DMS153 (cell line): Measurements from ENCODE around the gene LEF1.

Source experiments
- DNase-seq: peaks from one replicate; lab custom pipeline; 2025; lab: John Stamatoyannopoulos, UW

Gene LEF1

DNA sequence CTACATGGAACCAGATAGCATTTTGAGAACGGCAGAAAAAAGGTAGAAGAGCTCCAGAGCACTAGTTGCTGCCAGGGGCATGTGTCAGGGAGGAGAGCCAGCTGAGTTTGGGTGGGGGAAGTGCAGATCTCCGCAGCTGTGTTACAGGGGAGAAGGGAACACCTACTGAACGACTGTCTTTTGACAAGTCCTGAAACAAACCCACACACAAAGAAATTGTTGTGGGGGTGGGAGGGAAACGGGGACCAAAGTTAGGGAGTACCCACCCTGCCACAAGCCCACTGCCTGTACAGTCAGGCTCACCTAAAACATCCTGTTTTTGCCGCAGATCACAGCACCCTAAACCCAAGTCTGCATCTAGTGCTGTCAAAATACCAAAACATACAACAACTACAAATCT is 55.5 kb downstream of the LEF1 start:
- no peak for DNase-seq

DNA sequence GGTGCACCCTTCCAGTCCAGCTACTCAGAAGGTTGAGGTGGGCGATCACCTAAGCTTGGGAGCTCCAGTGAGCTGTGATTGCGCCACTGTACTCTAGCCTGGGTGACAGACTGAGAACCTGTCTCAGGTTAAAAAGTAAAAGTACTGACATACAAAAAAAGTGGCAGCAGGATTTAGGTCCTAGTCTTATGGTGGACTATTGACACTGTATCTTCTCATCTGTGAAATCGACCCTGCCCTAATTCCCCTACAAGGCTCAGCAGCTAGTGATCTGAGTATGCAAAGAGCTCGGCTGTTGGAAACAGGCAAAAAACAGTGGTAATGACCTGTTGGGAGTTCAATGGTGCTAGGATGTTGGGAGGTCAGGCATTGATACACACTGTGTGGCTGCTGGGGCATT is 57.0 kb downstream of the LEF1 start:
- no peak for DNase-seq

DNA sequence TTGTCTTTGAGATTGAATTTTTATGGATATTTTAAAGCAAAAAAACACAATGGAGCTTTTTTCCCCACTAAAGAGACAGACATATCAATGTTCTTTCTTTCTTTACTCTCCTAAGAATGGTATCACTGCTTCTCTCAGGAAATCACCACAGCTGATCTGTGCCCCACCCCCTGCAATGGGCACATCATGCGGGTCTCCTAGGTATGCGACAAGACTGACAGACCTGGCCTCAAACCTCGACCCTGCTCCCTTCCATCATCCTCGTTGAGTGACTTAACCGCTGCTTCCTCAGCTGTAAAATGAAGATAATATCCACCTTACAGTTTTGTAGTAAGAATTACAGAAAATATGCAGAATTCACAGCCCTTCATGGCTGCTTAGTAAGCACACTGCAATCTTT is 58.3 kb downstream of the LEF1 start:
- no peak for DNase-seq

- DNase-seq: no peak
Measured at GRCh38 chr4:108109997-108110416, 58.7 kb downstream of the LEF1 start.

- no peak for DNase-seq
Measured at GRCh38 chr4:108109111-108109510, 59.6 kb downstream of the LEF1 start.

DNA sequence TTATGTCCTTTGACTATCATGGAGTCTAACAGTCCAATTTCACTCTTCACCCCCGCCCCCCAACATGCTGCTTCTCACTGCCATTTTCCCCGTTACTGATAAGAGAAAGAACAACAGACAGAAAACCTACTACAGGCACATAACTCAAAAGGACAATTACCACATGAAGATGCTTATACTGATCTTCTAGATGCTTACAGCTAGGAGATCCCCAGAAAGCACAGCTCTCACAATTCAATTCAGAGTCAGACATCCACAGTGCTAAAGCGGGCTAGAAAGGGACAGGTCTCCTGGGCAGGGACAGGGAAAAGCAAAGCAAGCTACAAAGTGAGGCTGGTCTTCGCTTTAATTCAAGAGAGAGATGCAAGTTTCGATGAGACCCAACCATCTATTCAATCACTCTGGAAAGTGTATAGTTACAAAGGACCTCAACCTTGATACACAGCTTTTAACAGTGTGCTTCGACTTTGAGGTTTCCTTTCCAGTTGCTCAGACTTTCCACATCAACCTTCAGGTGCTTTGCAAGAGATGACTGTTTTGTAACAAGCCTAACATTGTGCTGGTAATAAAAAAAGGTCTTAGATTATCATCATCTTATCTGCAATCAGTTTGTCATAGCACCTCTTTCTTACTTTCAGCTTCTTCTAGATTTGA is 60.9 kb downstream of the LEF1 start:
- no peak for DNase-seq

DNA sequence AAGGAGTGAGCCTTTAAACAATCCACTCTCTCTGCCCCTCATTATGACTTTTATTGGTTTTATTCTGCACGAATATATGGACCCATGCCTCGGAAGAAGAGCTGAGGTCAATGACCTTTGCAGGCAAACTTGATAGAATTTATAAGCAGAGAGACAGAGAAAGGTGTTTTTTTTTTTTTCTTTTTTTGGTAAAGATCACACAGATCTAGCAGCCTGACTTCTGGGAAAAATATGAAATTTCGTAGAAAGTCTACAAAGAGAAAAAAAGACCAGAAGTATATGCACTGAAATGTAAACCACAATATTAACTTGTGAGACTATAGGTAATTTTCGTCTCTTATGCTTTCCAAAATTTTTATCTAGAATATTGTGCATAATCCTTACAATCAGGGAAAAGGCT is 61.6 kb downstream of the LEF1 start:
- DNase-seq: no peak

DNA sequence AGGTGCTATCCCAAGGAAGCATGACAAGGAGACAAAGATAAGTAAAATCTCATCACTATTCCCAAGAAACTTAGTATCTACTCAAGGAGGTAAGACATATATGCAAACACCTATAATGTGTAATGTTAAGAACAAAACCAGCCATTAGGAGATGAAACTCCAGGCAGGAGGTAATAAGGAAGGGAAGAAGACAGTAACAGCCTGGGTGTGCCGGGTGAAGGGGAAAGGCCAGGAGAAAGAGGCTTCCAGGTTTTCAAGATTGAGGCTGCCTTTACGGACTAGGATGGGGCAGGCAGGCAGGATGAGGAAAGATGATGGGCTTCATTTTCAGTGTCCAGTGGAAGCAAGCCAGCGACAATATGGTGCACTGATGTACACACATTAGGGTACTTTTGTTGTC is 62.5 kb downstream of the LEF1 start:
- DNase-seq: no peak

DNA sequence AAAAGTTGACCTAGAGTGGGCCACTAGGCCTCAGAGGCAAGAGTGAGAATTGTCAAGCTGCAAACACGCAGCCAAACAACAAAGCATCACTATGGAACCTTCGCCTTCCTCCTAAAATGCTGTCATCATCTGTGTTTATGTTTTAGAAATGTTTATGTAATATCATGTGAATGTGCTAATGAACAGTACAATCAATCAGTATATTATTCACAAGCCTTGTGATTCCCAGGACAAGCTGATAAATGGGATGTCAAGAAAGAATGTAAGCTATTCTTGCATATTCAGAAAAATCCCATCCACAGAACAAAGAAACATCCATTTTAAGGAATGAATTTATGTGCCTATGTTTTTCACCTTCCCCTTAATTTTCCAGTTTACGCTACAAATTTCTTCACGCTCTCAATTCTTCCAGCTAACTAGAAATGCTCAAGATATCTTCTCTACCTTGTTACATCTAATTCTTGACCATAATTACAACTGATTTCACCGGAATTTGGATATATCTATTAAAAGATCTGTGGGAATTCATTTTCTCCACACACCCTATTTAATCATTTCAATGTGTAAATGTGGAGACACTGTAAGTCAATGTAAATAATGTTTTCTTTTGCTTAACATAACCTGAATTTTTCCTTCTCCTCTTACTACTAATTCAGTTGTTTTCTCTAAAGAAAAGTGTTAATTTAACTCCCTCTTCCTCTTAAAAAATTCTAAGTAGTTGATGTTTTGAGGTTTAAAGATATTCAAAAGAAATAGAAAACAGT is 65.5 kb downstream of the LEF1 start:
- no peak for DNase-seq

DNA sequence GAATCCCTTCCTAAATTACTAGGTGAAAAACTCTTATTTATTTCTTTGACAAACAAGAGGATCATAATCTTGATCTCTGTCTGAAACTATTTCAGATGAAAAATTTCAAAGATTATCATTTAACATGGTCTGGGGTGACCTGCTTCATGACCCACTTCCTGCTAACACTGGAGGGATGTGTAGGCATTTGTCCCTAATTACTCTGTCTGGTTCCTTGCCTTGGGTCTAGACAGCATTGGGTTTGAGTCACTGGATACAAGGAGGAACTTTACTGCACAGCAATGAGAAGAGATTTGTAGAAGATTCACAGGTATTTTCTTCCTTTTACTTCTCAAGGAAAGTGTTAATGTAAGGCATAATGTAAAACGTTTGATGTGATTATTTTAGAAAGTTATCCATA is 67.9 kb downstream of the LEF1 start:
- DNase-seq: no peak

DNA sequence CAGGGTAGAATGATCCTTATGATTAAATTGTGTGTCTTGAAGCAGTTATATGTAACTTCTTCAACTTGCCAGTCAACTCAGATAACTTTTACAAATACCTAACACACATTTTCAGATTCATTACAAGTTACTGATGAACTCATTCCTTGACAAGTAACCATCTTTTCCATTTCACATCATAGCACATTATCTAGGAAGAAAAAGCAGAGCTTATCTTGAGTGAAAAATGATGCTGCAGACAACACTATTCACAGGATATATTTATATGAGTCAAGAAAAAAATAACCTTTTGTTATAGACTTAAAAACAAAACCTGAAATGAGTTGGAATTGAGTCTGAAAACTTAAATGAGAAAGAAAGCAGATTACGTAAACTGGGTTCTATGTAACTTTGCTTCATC is 68.9 kb downstream of the LEF1 start:
- no peak for DNase-seq

DNA sequence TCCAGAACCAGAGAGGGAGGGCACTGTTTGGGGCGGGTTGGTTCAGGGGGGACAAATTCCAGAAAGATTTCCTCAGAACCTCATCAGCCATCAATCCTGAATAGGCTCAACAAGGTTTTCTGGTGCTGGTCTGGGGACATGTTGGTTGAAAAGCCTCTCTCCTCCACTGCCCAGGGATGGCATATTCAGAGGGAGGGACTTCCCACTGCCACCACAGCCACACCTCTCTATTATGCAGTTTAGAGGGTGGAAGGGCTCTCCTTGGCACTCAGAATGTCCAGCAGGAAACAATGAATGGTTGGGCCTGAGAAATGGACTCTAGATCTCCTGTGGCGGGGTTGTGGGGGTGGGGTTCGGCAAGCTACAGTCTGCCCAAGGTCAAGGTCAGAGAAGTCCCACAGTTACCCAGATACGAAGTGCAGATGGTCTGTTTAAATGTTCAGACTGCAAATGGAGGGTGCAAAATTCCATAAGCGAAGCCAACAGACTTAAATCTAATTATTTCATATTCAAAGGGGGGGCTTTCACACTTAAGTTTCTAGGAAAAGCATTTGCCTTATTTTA is 70.7 kb downstream of the LEF1 start:
- DNase-seq: no peak

GRCh38 chr4:108094923-108095482 is 73.7 kb downstream of the LEF1 start:
- no peak for DNase-seq

GRCh38 chr4:108094131-108094530 is 74.6 kb downstream of the LEF1 start:
- no peak for DNase-seq

DNA sequence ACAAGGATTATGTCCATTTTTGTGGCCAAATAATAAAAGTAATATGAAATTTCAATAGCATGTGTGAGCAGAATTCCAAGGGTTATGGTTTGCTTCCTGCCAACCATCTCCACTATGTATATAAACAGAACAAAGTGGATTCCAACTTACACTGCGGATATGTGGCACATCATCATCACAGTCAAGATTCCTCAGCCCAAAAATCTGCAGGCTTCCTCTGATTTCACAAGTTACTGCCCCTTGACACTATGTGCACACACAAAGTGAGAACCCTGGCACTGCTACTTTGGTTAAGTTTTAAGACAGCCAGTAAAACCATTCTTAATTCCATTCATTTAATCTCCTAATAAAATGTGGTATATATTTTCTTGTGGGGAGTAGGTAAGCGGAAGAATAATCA is 76.4 kb downstream of the LEF1 start:
- DNase-seq: no peak

GRCh38 chr4:108087293-108087967 is 81.3 kb downstream of the LEF1 start:
- DNase-seq: no peak

DNA sequence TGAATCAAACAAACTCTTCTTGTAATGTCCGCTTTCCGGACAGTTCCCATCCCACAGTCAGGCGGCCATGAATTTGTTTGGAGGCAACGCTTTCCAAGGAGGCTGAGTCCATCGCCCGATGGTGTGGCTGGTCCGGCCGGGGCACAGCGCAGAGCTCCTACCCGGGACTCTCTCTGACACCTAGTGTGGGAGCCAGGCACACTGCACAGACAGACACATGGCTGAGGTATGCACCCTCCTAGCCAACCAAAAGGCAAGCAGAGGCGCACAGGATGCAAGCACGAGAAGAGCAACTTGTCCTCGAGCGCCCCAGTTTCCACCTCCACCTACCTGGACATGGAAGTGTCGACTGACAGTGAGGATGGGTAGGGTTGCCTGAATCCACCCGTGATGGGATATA is 87.5 kb downstream of the LEF1 start:
- DNase-seq: no peak

DNA sequence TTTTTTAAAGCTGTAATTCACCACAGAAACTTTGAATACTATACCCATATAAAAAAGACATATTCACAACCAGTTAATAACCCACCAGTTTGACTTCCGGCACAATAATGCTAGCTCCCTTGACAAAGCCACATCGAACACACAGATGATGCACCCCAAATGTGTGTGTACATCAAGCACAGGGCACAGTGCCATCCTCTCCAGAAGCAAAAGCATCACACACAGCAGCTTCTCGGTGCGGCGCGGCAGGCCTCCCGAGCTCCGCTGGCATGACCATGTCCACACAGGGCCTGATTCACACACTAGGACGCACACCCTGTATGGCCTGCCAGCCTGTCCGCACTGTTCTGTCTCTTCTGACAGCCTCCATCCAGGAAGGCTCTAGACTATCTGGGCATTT is 88.0 kb downstream of the LEF1 start:
- no peak for DNase-seq

DNA sequence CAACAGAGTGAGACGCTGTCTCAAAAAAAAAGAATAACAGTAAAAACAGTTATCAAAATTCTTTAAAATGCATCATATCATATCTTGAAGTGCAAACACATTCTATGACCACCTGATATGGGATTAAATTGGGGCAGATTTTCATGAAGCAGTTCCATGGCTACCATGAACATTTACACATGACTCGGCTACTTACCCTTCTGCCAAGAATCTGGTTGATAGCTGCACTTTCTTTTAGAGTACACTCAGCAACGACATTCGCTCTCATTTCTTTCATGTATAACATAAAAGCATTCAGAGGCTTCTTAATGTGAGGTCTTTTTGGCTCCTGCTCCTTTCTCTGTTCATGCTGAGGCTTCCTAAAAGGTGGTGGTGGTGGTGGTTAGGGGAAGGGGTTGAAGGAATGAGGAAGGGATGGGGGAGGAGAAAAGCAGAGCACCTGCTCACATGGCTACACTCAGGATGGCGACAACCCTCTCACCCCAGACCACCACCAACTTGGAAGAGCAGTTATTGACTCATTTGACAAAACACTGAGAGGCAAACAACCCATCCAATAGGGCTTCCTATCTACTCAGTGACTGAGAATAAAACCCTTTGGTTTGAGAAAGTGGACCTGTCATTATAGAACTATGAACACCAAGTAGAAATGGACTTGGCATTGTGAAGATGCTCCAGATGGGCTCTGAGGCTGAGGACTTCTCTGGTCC is 90.6 kb downstream of the LEF1 start:
- no peak for DNase-seq

- DNase-seq: peak; percentile 74
Measured at GRCh38 chr4:108072300-108072699, 96.4 kb downstream of the LEF1 start.

DNA sequence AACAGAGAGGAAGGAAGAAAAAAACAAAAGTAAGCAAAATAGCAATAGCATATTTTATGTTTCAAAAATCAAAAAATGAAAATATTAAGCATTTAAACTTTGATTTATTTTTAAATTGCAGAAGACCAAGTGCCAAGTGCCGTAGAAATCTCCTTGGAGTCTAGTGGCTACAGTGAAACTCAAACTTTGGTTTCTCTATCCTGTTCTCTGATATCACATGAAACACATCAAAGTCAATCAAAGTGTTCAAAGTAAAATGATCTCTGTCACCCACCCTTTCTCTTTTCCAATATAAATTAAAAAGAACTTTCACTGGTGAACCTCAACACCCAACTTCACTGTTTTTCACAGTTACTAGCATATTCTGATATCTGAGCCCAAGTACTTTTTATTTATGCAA is 98.0 kb downstream of the LEF1 start:
- DNase-seq: no peak

DNA sequence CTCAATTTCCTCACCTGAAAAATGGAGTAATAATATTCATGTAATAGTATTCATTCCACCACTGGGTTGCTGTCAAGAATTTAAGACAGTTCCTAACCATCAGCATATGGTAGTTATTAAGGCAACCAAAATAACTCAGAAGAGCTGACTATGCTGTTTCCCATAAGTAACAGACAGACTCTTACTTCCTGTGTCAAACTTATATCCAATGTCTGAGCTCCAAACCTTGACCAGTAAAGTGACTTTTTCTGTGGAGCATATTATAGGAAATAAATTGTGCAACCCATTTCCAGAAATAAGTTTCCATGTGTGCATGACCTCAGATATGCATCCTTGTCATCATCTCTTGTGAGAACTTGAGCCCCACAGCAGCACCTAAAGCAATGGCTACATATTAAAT is 100.3 kb downstream of the LEF1 start:
- DNase-seq: no peak
